ENCODE data around the gene VIPR1. TPM values are rescaled to one million over a fixed set of nuclear protein-coding genes. Genes with fewer than 3 reads are reported as not detected.

Gene VIPR1
- total RNA-seq, 2 experiments from 2014 or later = 5.9 to 6.5 TPM

Other genes starting within 250 kb of the VIPR1 start
- not detected for gene CCK, start 236.5 kb upstream of the VIPR1 start, total RNA-seq
- not detected for gene LYZL4, start 92.0 kb upstream of the VIPR1 start, total RNA-seq
- 10 to 100 TPM; 47.0 to 49.2 TPM for gene SEC22C, start 79.3 kb downstream of the VIPR1 start, total RNA-seq
- 10 to 100 TPM; 58.0 to 59.3 TPM for gene SS18L2, start 88.2 kb downstream of the VIPR1 start, total RNA-seq
- gene NKTR, start 98.0 kb downstream of the VIPR1 start, total RNA-seq = 10 to 100 TPM; 65.9 to 73.9 TPM
- gene ZBTB47, start 151.1 kb downstream of the VIPR1 start, total RNA-seq = 1 to 10 TPM; 1.0 to 1.1 TPM
- gene KLHL40, start 182.9 kb downstream of the VIPR1 start, total RNA-seq = not detected
- gene HHATL, start 200.2 kb downstream of the VIPR1 start, total RNA-seq = not detected

Data from activated CD4-positive, alpha-beta memory T cell treated with anti-CD3 and anti-CD28 coated beads for 36 hours (primary cell).